NCI-H2171 (cell line): ENCODE measurements around the gene RECQL5.
"Not testable (repeated sequence)": the region's sequence is repeated elsewhere in the genome, so short reads cannot be mapped to it uniquely, and the experiment has no call there.

Source experiments
- DNase-seq: peaks from one replicate; lab custom pipeline; 2025; lab: John Stamatoyannopoulos, UW

Gene RECQL5

GRCh38 chr17:75616521-75617122, 50.3 kb downstream of the RECQL5 start:
- no peak for DNase-seq

DNA sequence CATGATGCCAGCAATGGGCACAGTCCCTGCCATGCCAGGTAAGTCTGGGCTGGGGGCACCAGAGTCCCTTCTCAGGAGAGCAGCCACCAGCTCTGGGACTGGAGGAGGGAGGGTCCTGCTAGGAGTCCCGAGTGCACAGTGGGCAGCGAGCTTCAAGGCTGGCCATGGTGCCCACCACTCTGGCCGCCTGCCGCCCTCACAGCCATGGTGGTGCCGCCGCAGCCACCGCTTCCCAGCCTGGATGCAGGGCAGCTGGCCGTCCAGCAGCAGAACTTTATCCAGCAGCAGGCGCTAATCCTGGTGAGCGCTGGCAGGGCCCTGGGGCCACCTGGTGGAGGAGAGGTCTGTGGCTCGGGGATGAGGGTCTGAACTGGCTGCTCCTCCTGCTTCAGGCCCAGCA, 51.7 kb downstream of the RECQL5 start:
- no peak for DNase-seq

- DNase-seq: no peak
Measured at GRCh38 chr17:75614556-75615270, 52.2 kb downstream of the RECQL5 start.

DNA sequence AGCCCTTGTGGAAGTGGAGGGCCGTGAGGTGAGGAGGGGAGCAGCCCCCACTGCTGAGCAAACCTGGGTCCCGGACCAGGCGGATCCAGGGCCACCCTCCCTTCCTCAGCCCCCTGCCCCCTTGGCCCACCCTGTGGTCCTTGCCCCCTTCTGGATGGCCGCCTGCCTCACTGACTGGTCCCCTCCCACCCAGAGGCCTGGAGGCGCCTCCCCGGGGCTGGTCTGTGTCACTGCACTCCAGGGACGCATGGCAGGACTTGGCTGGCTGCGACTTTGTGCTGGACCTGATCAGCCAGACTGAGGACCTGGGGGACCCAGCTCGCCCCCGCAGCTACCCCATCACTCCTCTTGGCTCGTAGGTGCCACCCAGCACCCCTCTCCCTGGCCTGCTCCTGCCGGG, 52.9 kb downstream of the RECQL5 start:
- DNase-seq: no peak

DNA sequence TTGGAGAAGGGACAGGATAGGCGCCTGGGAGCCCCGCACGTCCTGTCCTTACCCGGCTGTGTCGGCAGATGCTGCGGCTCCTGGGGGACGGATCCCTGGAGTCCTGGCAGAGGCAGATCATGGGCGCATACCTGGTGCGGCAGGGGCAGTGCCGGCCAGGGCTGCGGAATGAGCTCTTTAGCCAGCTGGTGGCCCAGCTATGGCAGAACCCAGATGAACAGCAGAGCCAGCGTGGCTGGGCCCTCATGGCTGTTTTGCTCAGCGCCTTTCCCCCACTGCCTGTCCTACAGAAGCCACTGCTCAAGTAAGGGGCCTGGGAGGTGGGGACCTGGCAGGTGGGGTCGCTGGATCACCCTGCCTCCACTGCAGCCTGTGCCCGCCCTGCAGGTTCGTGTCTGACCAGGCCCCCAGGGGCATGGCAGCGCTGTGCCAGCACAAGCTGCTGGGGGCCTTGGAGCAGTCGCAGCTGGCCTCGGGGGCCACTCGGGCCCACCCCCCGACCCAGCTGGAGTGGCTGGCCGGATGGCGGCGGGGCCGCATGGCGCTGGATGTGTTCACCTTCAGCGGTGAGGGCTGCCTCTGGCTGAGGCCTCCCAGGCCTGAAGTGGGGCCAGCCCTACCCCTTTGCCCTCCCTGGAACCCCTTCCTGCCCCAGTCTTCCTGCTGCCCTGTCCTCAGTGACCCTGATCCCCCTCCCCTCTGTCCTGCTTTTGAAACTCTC, 53.9 kb downstream of the RECQL5 start:
- DNase-seq: no peak

DNA sequence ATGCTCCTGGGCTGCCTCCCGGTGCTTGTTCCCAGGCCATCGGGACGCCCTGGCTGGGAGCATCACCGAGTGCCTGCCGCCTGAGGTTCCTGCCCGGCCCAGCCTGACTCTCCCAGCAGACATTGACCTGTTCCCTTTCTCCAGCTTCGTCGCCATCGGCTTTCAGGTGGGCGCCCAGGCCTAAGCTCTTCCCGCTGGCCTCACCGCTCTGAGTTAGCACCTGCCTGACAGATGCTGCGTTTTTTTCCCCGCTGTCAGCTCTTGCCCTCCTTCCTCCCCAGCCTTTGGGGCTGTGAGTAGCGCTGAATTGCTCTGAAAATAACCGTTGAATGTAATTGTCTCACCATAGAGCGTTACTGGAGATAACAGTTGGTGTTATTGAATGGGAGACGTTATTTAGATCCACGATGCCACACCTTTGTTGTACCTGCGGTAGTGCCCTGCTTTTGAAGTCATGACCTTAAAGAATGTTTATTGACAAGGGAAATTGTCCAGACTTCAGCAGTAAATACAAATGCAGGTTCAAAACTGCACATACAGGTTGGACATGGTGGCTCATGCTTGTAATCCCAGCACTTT, 55.0 kb downstream of the RECQL5 start:
- DNase-seq: peak; percentile 6

DNA sequence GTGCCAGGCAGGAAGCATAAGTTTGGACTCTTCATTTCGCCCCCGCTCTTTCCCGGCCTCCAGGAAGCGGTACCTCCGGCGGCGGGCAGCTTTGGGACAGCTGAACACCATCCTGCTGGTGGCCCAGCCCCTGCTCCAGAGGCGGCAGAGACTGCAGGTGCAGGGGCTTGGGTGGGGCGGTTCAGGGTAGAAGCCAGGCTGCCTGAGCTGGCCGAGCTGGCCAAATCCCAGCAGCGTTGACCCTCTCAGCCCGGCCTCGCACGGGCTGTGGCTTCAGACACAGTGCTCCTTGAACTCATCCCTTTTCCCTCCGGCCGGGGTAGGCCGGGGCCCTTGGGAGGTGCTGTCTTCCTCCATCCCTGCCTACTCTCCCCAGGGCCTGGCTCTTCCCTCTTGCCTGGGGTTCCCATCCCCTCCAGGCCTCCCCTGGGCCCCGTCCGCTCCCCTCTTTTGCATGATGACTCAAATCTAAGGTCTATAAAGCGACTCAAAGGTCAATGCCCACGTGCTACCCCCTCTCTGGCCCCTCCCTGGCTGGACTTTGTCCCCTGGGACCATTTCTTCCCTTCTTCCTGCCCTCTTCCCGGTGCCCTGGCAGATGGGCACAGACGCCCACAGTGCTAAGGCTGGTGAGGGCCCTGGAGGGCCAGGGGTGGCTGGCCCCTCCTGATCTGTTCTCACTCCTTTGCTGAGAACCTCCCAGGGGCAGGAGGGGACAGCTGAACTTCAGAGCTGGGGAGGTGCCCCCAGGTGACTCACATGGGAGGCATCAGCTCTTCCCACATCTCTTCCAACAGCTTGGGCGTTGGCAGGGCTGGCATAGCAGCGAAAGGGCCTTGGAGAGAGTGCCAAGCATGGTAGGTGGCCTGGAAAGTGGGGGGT, 56.6 kb downstream of the RECQL5 start:
- no peak for DNase-seq

DNA sequence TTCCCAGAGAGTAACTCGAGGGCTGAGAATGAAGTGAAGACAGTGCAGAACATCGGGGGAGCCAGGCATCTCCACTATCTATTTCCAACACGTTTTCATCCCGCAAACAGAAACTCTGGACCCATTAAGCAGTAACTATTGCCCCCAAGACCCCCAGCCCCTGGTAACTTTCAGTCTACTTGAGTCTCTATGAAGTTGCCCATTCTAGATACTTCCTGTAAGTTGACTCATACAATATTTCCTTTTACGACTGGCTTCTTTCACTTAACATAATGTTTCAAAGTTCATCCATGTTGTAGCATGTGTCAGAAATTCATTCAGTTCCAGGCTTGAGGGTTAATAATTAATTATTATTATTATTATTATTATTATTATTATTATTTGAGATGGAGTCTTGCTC, 59.9 kb downstream of the RECQL5 start:
- DNase-seq: no peak

- no peak for DNase-seq
Measured at GRCh38 chr17:75605790-75606189, 61.2 kb downstream of the RECQL5 start.

DNA sequence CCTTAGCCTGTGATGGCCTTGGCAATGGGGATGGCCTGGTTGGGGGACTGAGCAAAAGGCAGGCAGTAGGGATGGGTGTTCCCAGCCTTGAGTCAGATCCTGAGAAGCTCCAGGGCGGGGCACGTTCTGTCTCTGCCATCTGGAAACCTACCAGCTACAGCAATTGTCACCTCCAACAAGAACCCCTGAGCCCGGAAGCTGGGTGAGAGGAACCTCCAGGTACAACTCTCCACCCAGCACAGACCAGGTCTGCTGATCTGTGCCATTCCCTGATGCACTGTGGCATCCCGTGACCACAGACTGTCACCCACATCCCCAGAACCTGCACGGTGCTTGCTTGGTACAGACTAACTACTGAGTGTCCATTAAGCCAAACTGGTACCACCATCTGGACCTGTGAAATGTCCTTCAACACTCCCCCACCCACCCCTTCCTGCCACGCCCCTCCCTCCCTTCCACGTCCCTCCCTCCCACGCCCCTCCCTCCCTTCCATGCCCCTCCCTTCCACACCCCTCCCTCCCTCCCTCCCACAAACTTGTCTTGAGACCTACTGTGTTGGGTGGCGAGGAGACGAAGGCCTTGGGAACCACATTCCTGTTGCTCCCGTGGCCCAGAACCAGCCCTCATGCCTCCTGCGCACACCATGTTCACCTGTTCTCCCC, 62.8 kb downstream of the RECQL5 start:
- no peak for DNase-seq

GRCh38 chr17:75603123-75603522, 63.8 kb downstream of the RECQL5 start:
- DNase-seq: no peak

DNA sequence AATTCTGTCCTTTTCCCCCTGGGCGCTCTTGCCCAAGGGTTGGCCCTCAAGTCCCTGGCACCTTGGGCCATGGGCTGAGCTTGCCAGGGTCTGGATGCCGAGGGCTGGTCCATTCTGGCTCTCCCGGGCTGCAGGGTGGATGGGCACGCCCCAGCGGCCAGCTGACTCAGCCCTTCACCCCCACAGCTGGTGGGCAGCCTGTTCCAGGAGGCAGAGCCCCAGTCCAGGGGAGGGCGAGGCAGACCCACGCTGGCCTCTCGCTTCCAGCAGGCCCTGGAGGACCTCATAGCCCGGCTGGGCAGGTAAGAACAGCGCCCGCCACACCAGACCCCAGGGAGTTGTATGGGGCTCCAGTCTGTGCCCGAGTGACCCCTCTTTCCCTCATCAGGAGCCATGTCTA, 64.3 kb downstream of the RECQL5 start:
- no peak for DNase-seq

- DNase-seq: no peak
Measured at GRCh38 chr17:75601057-75601987, 65.6 kb downstream of the RECQL5 start.

- no peak for DNase-seq
Measured at GRCh38 chr17:75596320-75597087, 70.5 kb downstream of the RECQL5 start.

DNA sequence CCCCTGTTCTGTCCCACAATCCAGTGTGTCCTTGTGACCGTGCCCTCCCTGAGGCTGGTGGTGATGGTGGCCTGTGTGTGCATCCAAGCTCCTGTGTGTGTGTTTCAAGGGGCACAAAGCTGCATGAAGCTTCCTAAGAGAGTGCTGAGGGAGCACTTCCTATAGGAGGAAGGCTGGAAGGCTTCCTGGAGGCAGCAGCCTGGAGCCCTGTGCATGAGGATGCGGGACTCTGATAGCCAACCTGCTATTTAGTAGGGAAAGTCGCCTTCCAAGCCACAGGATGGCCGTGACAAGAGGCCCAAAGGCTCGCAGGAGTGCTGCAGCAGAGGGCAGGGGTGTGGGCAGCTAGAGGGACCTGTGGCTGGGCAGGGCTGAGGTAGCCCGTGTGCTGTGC, 71.0 kb downstream of the RECQL5 start:
- DNase-seq: no peak

GRCh38 chr17:75595284-75595919, 71.6 kb downstream of the RECQL5 start:
- DNase-seq: no peak

DNA sequence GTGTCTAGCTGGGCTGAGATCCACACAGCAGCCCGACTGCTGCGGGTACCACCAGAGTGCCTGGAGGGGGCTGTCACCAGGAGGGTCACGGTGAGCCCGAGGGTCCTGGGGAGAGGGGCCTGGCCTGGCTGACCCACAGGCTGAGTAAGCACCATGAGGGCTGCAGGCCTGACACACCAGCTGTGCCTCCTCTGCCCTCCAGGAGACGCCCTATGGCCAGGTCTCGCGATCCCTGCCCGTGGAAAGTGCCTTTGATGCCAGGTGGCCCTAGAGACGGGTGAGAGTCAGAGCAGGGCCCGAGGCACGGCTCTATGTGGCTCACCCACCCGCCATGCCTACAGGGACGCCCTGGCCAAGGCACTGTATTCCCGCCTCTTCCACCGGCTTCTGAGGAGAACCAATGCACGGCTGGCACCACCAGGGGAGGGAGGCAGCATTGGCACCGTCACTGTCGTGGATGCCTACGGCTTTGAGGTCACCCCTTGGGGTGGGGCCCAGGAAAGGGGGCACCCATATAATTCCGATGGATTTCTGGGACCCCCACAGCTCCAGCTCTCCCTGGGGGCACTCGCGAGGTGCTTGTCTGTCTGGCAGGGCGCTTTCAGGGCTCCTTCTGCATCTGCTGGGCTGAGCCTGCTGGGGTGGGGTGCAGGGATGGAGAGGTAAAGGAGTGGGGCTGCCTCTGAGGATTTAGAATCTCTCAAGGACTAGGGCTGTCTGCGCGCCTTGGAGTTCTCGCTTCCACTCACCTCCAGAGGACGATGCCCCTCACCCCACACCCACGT, 72.3 kb downstream of the RECQL5 start:
- no peak for DNase-seq

DNA sequence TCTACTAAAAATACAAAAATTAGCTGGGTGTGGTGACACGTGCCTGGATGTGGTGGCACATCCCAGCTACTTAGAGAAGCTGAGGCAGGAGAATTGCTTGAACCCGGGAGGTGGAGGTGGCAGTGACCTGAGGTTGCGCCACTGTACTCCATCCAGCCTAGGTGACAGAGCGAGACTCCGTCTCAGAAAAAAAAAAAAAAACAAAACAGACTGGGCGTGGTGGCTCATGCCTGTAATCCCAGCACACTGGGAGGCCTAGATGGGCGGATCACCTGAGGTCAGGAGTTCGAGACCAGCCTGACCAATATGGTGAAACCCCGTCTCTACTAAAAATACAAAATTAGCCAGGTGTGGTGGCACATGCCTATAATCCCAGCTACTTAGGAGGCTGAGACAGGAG, 73.5 kb downstream of the RECQL5 start:
- not testable (repeated sequence) for DNase-seq
